GM12878 (cell line): Measurements from ENCODE around the gene ATP2B1. TPM values are rescaled to one million over a fixed set of nuclear protein-coding genes. Genes with fewer than 3 reads are reported as not detected.

Source experiments
- ATAC-seq: fragments of 200-7000 bp; cut with Tn5 transposase; 3 replicates; pipeline ENCODE4 v1.9.1; 2020; ENCODE audit warnings: mild to moderate bottlenecking, moderate library complexity
- BruUV-seq: library from RNA; stranded (reverse); fragments of 400-500 nt; replicated peaks from 2 replicates; lab custom pipeline; 2021; lab: Mats Ljungman, UMichigan
- CTCF ChIA-PET: fragments of 300-600 bp; sonication (Branson Sonifier 250); formaldehyde crosslinking; extraction: SDS; loops from one replicate; lab custom pipeline; 2021; ENCODE audit warnings: inconsistent platforms; lab: Yijun Ruan, JAX
- POLR2A ChIA-PET: fragments of 350-600 bp; formaldehyde crosslinking; extraction: SDS; loops from one replicate; lab custom pipeline; 2021; ENCODE audit warnings: inconsistent platforms; lab: Charles Lee
- RAD21 ChIA-PET: fragments of 300-600 bp; sonication (Branson Sonifier 250); formaldehyde crosslinking; loops from one replicate; lab custom pipeline; 2023; ENCODE audit warnings: antibody characterized with exemption; ENCODE audit not compliant: unreplicated experiment; lab: Charles Lee
- SMC1A ChIA-PET: fragments of 300-600 bp; sonication (Branson Sonifier 250); formaldehyde crosslinking; loops from one replicate; lab custom pipeline; 2023; ENCODE audit not compliant: unreplicated experiment, uncharacterized antibody; lab: Charles Lee
- DNase-seq: peaks from one replicate; pipeline ENCODE4 v3.0.0-alpha.2; 2011; ENCODE audit warnings: low read depth, low spot score
- FAIRE-seq: peaks from 3 replicates; lab custom pipeline; 2011; peaks lifted over from hg19 to GRCh38; lab: Jason Lieb, UNC
- H2AFZ ChIP-seq: 2 replicates; pipeline ENCODE4 v1.6.0; 2011; ENCODE audit warnings: low read depth, low read length, control low read depth; ENCODE audit not compliant: control insufficient read depth
- H3K27ac ChIP-seq: 2 replicates; pipeline ENCODE4 v1.5.1; 2011; ENCODE audit warnings: control low read depth; ENCODE audit not compliant: control insufficient read depth, insufficient read depth
- H3K27me3 ChIP-seq, 2 experiments: replicated peaks in 1 of 2; 2 replicates each; pipeline versions ENCODE4 v1.6.0 to v1.6.1; 2011; ENCODE audit warnings: low read length in 1 of 2; ENCODE audit not compliant: control insufficient read depth in 2 of 2, insufficient read depth in 2 of 2
- H3K36me3 ChIP-seq, 2 experiments: 2 replicates each; pipeline ENCODE4 v1.5.1; 2011; ENCODE audit warnings: low read length in 1 of 2; ENCODE audit not compliant: control insufficient read depth in 2 of 2, insufficient read depth in 2 of 2
- H3K4me1 ChIP-seq: 2 replicates; pipeline ENCODE4 v1.6.1; 2011; ENCODE audit warnings: mild to moderate bottlenecking, low read length, moderate library complexity, mixed read lengths; ENCODE audit not compliant: control insufficient read depth, insufficient read depth
- H3K4me2 ChIP-seq: 2 replicates; pipeline ENCODE4 v1.6.0; 2011; ENCODE audit warnings: control low read depth; ENCODE audit not compliant: control insufficient read depth, insufficient read depth
- H3K4me3 ChIP-seq: fragments of 200-600 bp; sonication (generic); 2 replicates; pipeline ENCODE4 v1.5.1; 2016
- H3K79me2 ChIP-seq: 2 replicates; pipeline ENCODE4 v1.6.0; 2011; ENCODE audit warnings: low read length; ENCODE audit not compliant: control insufficient read depth, insufficient read depth
- H3K9ac ChIP-seq: 2 replicates; pipeline ENCODE4 v1.8.0; 2011; ENCODE audit warnings: low read length, control low read depth, mixed read lengths; ENCODE audit not compliant: control insufficient read depth, insufficient read depth
- H3K9me3 ChIP-seq: replicated peaks from 3 replicates; pipeline ENCODE4 v1.5.1; 2011; ENCODE audit warnings: mild to moderate bottlenecking, low read length; ENCODE audit not compliant: control insufficient read depth, insufficient read depth
- H4K20me1 ChIP-seq: 2 replicates; pipeline ENCODE4 v1.6.0; 2011; ENCODE audit not compliant: control insufficient read depth, insufficient read depth
- ASH2L ChIP-seq: fragments of 300-600, 200-600 bp; sonication (generic); IDR thresholded peaks from 2 replicates; pipeline ENCODE4 v1.6.1; 2017; ENCODE audit warnings: low read depth, mild to moderate bottlenecking, borderline replicate concordance
- CUX1 ChIP-seq: IDR thresholded peaks from 2 replicates; pipeline ENCODE4 v1.6.1; 2012; ENCODE audit warnings: improper control_type of control experiment, low read depth, low read length; ENCODE audit not compliant: insufficient replicate concordance
- ELK1 ChIP-seq: IDR thresholded peaks from 2 replicates; pipeline ENCODE4 v1.6.1; 2012; ENCODE audit warnings: low read depth, low read length, improper control_type of control experiment
- EP300 ChIP-seq, 2 experiments: fragments of 150-350 bp in 1 of 2; IDR thresholded peaks; 2 replicates each; pipeline ENCODE4 v1.6.1; 2011 to 2012; ENCODE audit warnings: low read depth in 2 of 2, low read length in 2 of 2, borderline replicate concordance in 1 of 2, improper control_type of control experiment in 1 of 2, inconsistent platforms in 1 of 2; ENCODE audit not compliant: control insufficient read depth in 1 of 2
- FOXM1 ChIP-seq: IDR thresholded peaks from 2 replicates; pipeline ENCODE4 v1.6.1; 2012; ENCODE audit warnings: low read depth, mild to moderate bottlenecking, inconsistent platforms, low read length, moderate library complexity
- JUND ChIP-seq: IDR thresholded peaks from 2 replicates; pipeline ENCODE4 v1.6.1; 2012; ENCODE audit warnings: low read depth, mild to moderate bottlenecking, low read length, improper control_type of control experiment, moderate library complexity
- NFXL1 ChIP-seq: fragments of 450-650 bp; IDR thresholded peaks from 2 replicates; pipeline ENCODE4 v1.6.1; 2017; ENCODE audit warnings: antibody characterized with exemption, mild to moderate bottlenecking, borderline replicate concordance
- PBX3 ChIP-seq: IDR thresholded peaks from 2 replicates; pipeline ENCODE4 v1.6.1; 2011; ENCODE audit warnings: mild to moderate bottlenecking, low read depth, low read length, moderate library complexity; ENCODE audit not compliant: insufficient replicate concordance
- POU2F2 ChIP-seq: IDR thresholded peaks from 3 replicates; pipeline ENCODE4 v1.6.1; 2011; ENCODE audit warnings: low read depth, mild to moderate bottlenecking, low read length, borderline replicate concordance
- REST ChIP-seq: IDR thresholded peaks from 2 replicates; pipeline ENCODE4 v1.6.1; 2012; ENCODE audit warnings: mild to moderate bottlenecking, low read depth, low read length
- SIN3A ChIP-seq: IDR thresholded peaks from 2 replicates; pipeline ENCODE4 v1.6.1; 2012; ENCODE audit warnings: low read depth, low read length, improper control_type of control experiment
- SMC3 ChIP-seq: IDR thresholded peaks from 2 replicates; pipeline ENCODE4 v1.6.1; 2011; ENCODE audit warnings: low read length, improper control_type of control experiment, borderline replicate concordance
- WGBS: methylation state at CpG from one replicate; pipeline ENCODE4 v1.1.6; 2016; ENCODE audit warnings: low lambda C conversion rate; ENCODE audit not compliant: insufficient replicate concordance, insufficient coverage; ENCODE audit errors: missing lambda C conversion rate; 5-methylcytosine and 5-hydroxymethylcytosine counted together
- in situ Hi-C: fragments of 300-500 bp; cut with MboI; formaldehyde crosslinking; loops from 9 replicates; pipeline ENCODE4 v1.14.3; 2018; ENCODE audit warnings: mixed read lengths
- intact Hi-C: fragments of 100-400 bp; cut with micrococcal nuclease; formaldehyde crosslinking; loops from one replicate; pipeline ENCODE4 v1.14.2; 2022; ENCODE audit not compliant: unreplicated experiment
- polyA plus RNA-seq, 11 experiments: library from polyadenylated mRNA; depleted of rRNA in 4 of 11; unstranded in 6 of 11; stranded (reverse) in 5 of 11; fragments of >200 nt; fragmentation: Nextera tagmentation in 4 of 11; fragmentation: Illumina TruSeq in 1 of 11; extraction: Ambion mirVana in 4 of 11; extraction: Trizol in 1 of 11; gene quantifications; 1 replicate in 1 of 11; 2 replicates in 10 of 11; pipeline versions ENCODE4 v1.2.1 to v1.2.3, GENCODE V29; 2011 to 2016; ENCODE audit warnings: inconsistent platforms in 2 of 11, missing spikeins in 2 of 11, low read depth in 1 of 11
- total RNA-seq, 4 experiments: library from RNA; depleted of rRNA in 3 of 4; stranded (reverse); fragments of >200 nt in 3 of 4; fragmentation: Illumina TruSeq in 1 of 4; extraction: Trizol in 1 of 4; gene quantifications; 2 replicates each; pipeline versions ENCODE4 v1.2.1 to v1.2.3, GENCODE V29; 2013 to 2021

Gene ATP2B1
- total and polyA plus RNA-seq, 10 of the 15 experiments (the other 5 are each of a cell fraction or from before 2014, with no cell fraction given), result 15.9 to 67.8 (median 48.5) TPM

GRCh38 chr12:89740943-89741342, 32.3 kb upstream of the ATP2B1 start:
- Histone ChIP-seq H3K79me2 (no peaks in the 10 kb centered on the region), H3K9me3 (no peaks in the 10 kb centered on the region; the same call in 1 of the 3 replicates), H3K9ac (no peak overlapping the region), H3K4me3 (no peak overlapping the region), H2AFZ (no peak overlapping the region), H4K20me1 (no peaks in the 10 kb centered on the region), H3K36me3 (no peaks in the 10 kb centered on the region), H3K27ac (no peak overlapping the region), H3K4me1 (no peaks in the 10 kb centered on the region), H3K4me2 (no peak overlapping the region), H3K27me3 (no peaks in the 10 kb centered on the region)
- DNase-seq (no peak), ATAC-seq (no peak), FAIRE-seq (no peak)
- BruUV-seq, result no TSS peak
- ChIA-PET CTCF (interaction anchor here (1.3 kb wide), 1 partner anchor 11 kb away, joined by 3 read pairs; no protein-coding TSS in a partner anchor), SMC1A (interaction anchor here (0.6 to 1.2 kb wide), 2 partner anchors 18 to 110 kb away, joined by 3 to 4 read pairs; no protein-coding TSS in a partner anchor), POLR2A (no interaction called here), RAD21 (no interaction called here)
- in situ Hi-C loops (no loop called here), intact Hi-C loops (no loop called here)
- 94% methylated on average over 2 of the region's 2 CpGs for WGBS
- TF ChIP-seq CUX1 (no peak), SMC3 (no peak), JUND (no peak), REST (no peak), FOXM1 (no peak), POU2F2 (no peak), SIN3A (no peak), PBX3 (no peak), NFXL1 (no peak), ELK1 (no peak), EP300 (IDR thresholded peaks at IDR 0.05; ENCODE audit: borderline replicate concordance in 1 of 2, control insufficient read depth in 1 of 2, low read depth in 2 of 2, low read length in 2 of 2) (no peak), ASH2L (no peak)
